Sigmoid colon (tissue), 7 donors: ENCODE data around the gene SLC35G1. TPM values are rescaled to one million over a fixed set of nuclear protein-coding genes. Genes with fewer than 3 reads are reported as not detected.

Experiments used
- DNase-seq: peaks from one replicate; pipeline ENCODE4 v3.0.0-alpha.2; 2019
- H3K27ac ChIP-seq, 4 donors: fragments of 200-600 bp; sonication (generic); one replicate each; pipeline ENCODE4 v1.5.1; 2016 to 2019; ENCODE audit warnings: mild to moderate bottlenecking in 1 of 4
- H3K27me3 ChIP-seq, 3 donors: fragments of 200-600 bp; sonication (generic); one replicate each; pipeline ENCODE4 v1.5.1; 2019; ENCODE audit warnings: mild to moderate bottlenecking in 1 of 3
- H3K36me3 ChIP-seq, 4 donors: fragments of 200-600 bp; sonication (generic); one replicate each; pipeline ENCODE4 v1.5.1; 2016 to 2019
- H3K4me1 ChIP-seq, 4 donors: fragments of 200-600 bp; sonication (generic); one replicate each; pipeline ENCODE4 v1.5.1; 2017 to 2019
- H3K4me3 ChIP-seq, 4 donors: fragments of 200-600 bp; sonication (generic); one replicate each; pipeline ENCODE4 v1.5.1; 2017 to 2019; ENCODE audit warnings: mild to moderate bottlenecking in 2 of 4, moderate library complexity in 1 of 4
- H3K9me3 ChIP-seq, 4 donors: fragments of 200-600 bp in 3 of 4; sonication (generic) in 3 of 4; one replicate each; pipeline versions ENCODE4 v1.5.1 to v1.6.1; 2013 to 2019
- CTCF ChIP-seq, 4 experiments: fragments of 450-650 bp in 3 of 4; fragments of 200-600 bp in 1 of 4; IDR thresholded peaks; one replicate each; pipeline ENCODE4 v1.5.1; 2016 to 2019; ENCODE audit warnings: antibody characterized with exemption in 4 of 4, mild to moderate bottlenecking in 3 of 4, moderate library complexity in 2 of 4
- EP300 ChIP-seq, 4 donors: sonication (generic); formaldehyde crosslinking; IDR thresholded peaks; one replicate each; pipeline ENCODE4 v1.6.1; 2017; ENCODE audit warnings: antibody characterized with exemption in 4 of 4
- POLR2A ChIP-seq, 2 donors: fragments of 450-650 bp; IDR thresholded peaks; one replicate each; pipeline ENCODE4 v1.6.1; 2016; ENCODE audit warnings: antibody characterized with exemption in 2 of 2, mild to moderate bottlenecking in 2 of 2, moderate library complexity in 2 of 2
- POLR2AphosphoS5 ChIP-seq, 4 donors: sonication (generic); formaldehyde crosslinking; IDR thresholded peaks; one replicate each; pipeline ENCODE4 v1.6.1; 2017; ENCODE audit warnings: antibody characterized with exemption in 4 of 4
- WGBS, 2 donors: extraction: QIAGEN DNeasy Blood & Tissue Kit; methylation state at CpG; one replicate each; pipeline ENCODE4 v1.1.7; 2013; 5-methylcytosine and 5-hydroxymethylcytosine counted together
- intact Hi-C: fragments of 100-400 bp; cut with DNase I; formaldehyde crosslinking; loops from one replicate; pipeline ENCODE4 v1.15.1; 2023
- polyA plus RNA-seq, 3 donors: library from polyadenylated mRNA; stranded (reverse); fragments of 200-250 nt; gene quantifications; one replicate each; pipeline ENCODE4 v1.2.3, GENCODE V29; 2013
- total RNA-seq, 4 donors: library from RNA; depleted of rRNA; stranded (reverse); fragments of >200 nt; gene quantifications; one replicate each; pipeline ENCODE4 v1.1.0, GENCODE V29; 2016
- donor health status: healthy with polysubstance abuse.
- donor health status: Bipolar disorder and iron deficiency.
- donor health status: healthy.

Gene SLC35G1
- total and polyA plus RNA-seq, 7 donors, result 2.2 to 12.6 (median 6.0) TPM

DNA sequence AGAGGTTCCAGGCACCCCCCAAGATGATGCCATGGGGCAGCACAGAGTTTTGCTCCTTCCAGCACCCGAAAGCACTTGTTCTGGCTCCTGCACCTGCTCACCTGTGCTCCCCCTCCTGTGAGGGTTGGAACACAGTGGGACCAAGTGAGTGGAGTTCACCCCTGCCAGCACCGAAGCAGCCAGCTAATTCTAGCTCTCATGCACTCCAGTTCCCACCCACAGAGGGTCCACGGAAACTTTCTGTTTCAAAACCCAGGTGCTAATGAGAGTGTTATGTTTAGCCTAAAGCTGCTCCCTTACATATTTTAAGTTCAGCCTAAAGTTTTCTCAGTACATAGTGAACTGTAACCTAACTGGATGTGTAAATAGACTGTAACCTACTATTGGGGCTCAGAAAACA is 42.6 kb upstream of the SLC35G1 start:
- TF ChIP-seq POLR2A (IDR thresholded peaks at IDR 0.05) (no peak), EP300 (IDR thresholded peaks at IDR 0.05) (no peak), CTCF (IDR thresholded peaks at IDR 0.05) (no peak), POLR2AphosphoS5 (IDR thresholded peaks at IDR 0.05) (no peak)
- no peak overlapping the region for H3K27ac ChIP-seq
- H3K27me3 ChIP-seq, result no peaks in the 10 kb centered on the region
- no peaks in the 10 kb centered on the region for H3K9me3 ChIP-seq
- DNase-seq, result no peak
- H3K4me3 ChIP-seq, result no peak overlapping the region
- intact Hi-C loops, result no loop called here
- no peaks in the 10 kb centered on the region for H3K36me3 ChIP-seq
- H3K4me1 ChIP-seq, result no peaks in the 10 kb centered on the region
- 81 to 83% methylated on average over 3 of the region's 3 CpGs for WGBS, 2 donors

DNA sequence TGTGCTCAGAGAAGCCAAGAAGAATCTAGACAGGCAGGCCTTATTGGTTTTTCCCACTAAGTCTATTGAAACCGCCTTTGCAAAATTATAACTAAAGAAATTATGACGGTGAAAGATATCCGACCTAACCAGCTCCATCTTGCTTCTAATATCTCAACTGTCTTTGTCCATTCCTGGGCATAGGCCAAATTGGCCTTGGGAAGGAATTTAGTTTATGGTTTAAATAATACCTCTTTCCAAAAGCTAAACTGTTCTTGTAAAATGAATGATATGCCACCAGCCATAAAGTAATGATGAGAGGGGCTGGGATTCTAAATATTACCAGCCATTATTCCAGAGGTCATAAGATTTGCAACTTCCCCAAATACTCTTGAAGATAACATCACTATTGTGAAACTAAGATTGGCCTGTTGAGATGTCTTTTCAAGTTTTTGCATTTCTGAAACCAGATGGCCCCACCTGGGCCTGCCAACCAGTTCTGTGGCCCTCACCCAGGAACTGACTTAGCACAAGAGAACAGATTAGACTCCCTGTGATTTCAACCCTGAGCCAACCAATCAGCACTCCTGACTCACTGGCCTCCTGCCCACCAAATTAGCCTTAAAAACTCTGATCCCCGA is 41.2 kb upstream of the SLC35G1 start:
- H3K4me3 ChIP-seq, result no peak overlapping the region
- DNase-seq, result no peak
- no peaks in the 10 kb centered on the region for H3K4me1 ChIP-seq
- no peaks in the 10 kb centered on the region for H3K9me3 ChIP-seq
- WGBS, 2 donors, result 83 to 86% methylated on average over 4 of the region's 4 CpGs
- H3K27ac ChIP-seq, result no peak overlapping the region
- no peaks in the 10 kb centered on the region for H3K36me3 ChIP-seq
- no peak for TF ChIP-seq POLR2AphosphoS5 (IDR thresholded peaks at IDR 0.05)
- TF ChIP-seq CTCF (IDR thresholded peaks at IDR 0.05), result no peak
- no peak for TF ChIP-seq EP300 (IDR thresholded peaks at IDR 0.05)
- no peak for TF ChIP-seq POLR2A (IDR thresholded peaks at IDR 0.05)
- intact Hi-C loops, result no loop called here
- H3K27me3 ChIP-seq, result no peaks in the 10 kb centered on the region

DNA sequence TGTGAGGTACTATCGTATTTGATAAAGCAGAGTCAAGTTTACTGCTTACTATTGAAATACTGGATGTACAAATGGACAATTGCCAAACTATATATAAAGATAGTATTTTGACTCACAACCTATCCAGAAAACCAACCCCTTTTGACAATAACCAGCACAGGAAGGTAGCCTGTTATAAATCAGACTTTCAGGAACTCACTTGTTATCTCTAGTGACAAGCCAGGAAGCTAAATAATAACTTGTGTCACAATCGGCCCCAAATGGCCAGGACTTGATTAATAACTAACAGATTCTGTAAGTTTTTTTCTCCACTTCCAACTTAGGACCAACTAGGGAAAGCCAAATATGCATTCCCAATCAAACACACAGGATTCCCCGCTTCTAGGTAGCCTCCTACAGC is 38.8 kb upstream of the SLC35G1 start:
- Histone ChIP-seq H3K27ac (no peak overlapping the region), H3K27me3 (no peaks in the 10 kb centered on the region), H3K9me3 (no peaks in the 10 kb centered on the region), H3K4me1 (no peaks in the 10 kb centered on the region), H3K4me3 (no peak overlapping the region), H3K36me3 (no peaks in the 10 kb centered on the region)
- intact Hi-C loops, result no loop called here
- DNase-seq, result no peak
- 50 to 65% methylated on average over 3 of the region's 3 CpGs for WGBS, 2 donors
- TF ChIP-seq POLR2AphosphoS5 (IDR thresholded peaks at IDR 0.05) (no peak), EP300 (IDR thresholded peaks at IDR 0.05) (no peak), POLR2A (IDR thresholded peaks at IDR 0.05) (no peak), CTCF (IDR thresholded peaks at IDR 0.05) (no peak)

DNA sequence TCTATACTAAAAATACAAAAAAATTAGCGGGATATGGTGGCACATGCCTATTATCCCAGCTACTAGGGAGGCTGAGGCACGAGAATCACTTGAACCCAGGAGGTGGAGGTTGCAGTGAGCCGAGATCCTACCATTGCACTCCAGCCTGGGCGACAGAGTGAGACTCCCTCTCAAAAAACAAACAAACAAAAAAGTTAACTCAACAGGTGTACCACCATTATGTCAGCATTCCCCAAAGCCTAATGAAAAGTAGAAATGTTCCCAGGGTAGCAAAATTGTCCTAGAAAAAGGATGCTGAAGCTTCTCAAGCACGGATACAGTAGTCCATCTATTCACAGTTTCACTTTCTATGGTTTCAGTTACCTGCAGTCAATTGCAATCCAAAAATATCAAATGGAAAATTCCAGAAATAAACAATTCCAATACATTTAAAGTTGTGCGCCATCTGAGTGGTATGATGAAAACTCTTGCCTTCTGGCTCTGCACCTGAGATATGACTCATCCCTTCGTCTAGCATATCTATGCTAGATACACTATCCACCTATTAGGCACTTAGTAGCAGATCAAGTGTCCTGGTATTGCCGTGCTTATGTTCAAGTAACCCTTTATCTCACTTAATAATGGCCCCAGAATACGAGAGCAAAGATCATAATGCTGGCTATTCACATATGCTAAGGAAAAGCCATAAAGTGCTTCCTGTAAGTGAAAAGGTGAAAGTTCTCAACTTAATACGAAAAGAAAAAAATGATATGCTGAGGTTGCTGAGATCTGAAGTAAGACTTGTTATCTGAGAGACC is 37.2 kb upstream of the SLC35G1 start:
- DNase-seq, result no peak

More for the DNA sequence above, 37.2 kb upstream of the SLC35G1 start:
- no peak overlapping the region for H3K4me3 ChIP-seq
- no peaks in the 10 kb centered on the region for H3K36me3 ChIP-seq
- 72 to 86% methylated on average over 10 of the region's 10 CpGs for WGBS, 2 donors
- intact Hi-C loops, result no loop called here
- H3K4me1 ChIP-seq, result no peaks in the 10 kb centered on the region
- TF ChIP-seq POLR2AphosphoS5 (IDR thresholded peaks at IDR 0.05) (no peak), POLR2A (IDR thresholded peaks at IDR 0.05) (no peak), EP300 (IDR thresholded peaks at IDR 0.05) (no peak), CTCF (IDR thresholded peaks at IDR 0.05) (no peak)
- H3K27ac ChIP-seq, result no peak overlapping the region
- no peaks in the 10 kb centered on the region for H3K27me3 ChIP-seq
- no peaks in the 10 kb centered on the region for H3K9me3 ChIP-seq
